Right lobe of liver (tissue), 6 donors: Measurements from ENCODE around the gene PISD. TPM values are rescaled to one million over a fixed set of nuclear protein-coding genes. Genes with fewer than 3 reads are reported as not detected.
A peak's percentile ranks its signal among the peaks of the same experiment; 100 is the strongest.

Source experiments
- ATAC-seq, 4 donors: fragments of 200-7000 bp; cut with Tn5 transposase; one replicate each; pipeline ENCODE4 v1.9.1; 2020; ENCODE audit warnings: mild to moderate bottlenecking in 4 of 4, moderate library complexity in 4 of 4
- DNase-seq, 3 donors: peaks; one replicate each; pipeline ENCODE4 v3.0.0-alpha.2; 2020
- H3K27ac ChIP-seq, 3 donors: fragments of 200-600 bp; one replicate each; pipeline ENCODE4 v1.8.0; 2022
- H3K27me3 ChIP-seq, 2 donors: fragments of 200-600 bp; one replicate each; pipeline ENCODE4 v1.8.0; 2022
- H3K36me3 ChIP-seq, 4 donors: fragments of 200-600 bp; sonication (generic) in 1 of 4; one replicate each; pipeline versions ENCODE4 v1.5.1 to v1.8.0; 2017 to 2022; ENCODE audit warnings: control low read depth in 1 of 4
- H3K4me1 ChIP-seq, 4 donors: fragments of 200-600 bp; sonication (generic) in 1 of 4; one replicate each; pipeline versions ENCODE4 v1.5.1 to v1.8.0; 2017 to 2022; ENCODE audit warnings: control low read depth in 1 of 4
- H3K4me3 ChIP-seq, 3 donors: fragments of 200-600 bp; one replicate each; pipeline ENCODE4 v1.8.0; 2022
- H3K9me3 ChIP-seq, 4 donors: fragments of 200-600 bp; sonication (generic) in 1 of 4; one replicate each; pipeline versions ENCODE4 v1.5.1 to v1.8.0; 2017 to 2022; ENCODE audit warnings: control low read depth in 1 of 4
- POLR2A ChIP-seq: fragments of 450-650 bp; IDR thresholded peaks from one replicate; pipeline ENCODE4 v1.6.1; 2017; ENCODE audit warnings: antibody characterized with exemption, mild to moderate bottlenecking
- WGBS: methylation state at CpG from one replicate; pipeline ENCODE4 v1.1.6; 2018; ENCODE audit warnings: low coverage, low lambda C conversion rate; ENCODE audit not compliant: insufficient coverage; ENCODE audit errors: missing lambda C conversion rate; 5-methylcytosine and 5-hydroxymethylcytosine counted together
- intact Hi-C, 2 donors: fragments of 100-400 bp; cut with DNase I; formaldehyde crosslinking; loops; one replicate each; pipeline versions ENCODE4 v1.11.2 to v1.14.1; 2022
- total RNA-seq, 6 experiments: library from RNA; depleted of rRNA in 2 of 6; stranded (reverse); fragments of >200 nt in 2 of 6; fragmentation: NEBNext Ultra II Directional in 3 of 6; extraction: Animal tissue kit (Norgen Biotek cat#: 25700) in 3 of 6; gene quantifications; one replicate each; pipeline versions ENCODE4 v1.1.0 to v1.2.4, GENCODE V29; 2016 to 2023
- TF ChIP-seq, protein P1 (sequence below), 4 donors: fragments of 200-600 bp in 3 of 4; fragments of 450-650 bp in 1 of 4; IDR thresholded peaks; one replicate each; pipeline versions ENCODE4 v1.5.1 to v1.8.0; 2016 to 2022; ENCODE audit warnings: antibody characterized with exemption in 4 of 4, mild to moderate bottlenecking in 2 of 4
- donor health status: DM: no; HTN: yes; CAD: no.
- donor health status: DM: no; HTN: no; CAD: no.
- donor health status: DM: no; HTN: no; CAD: no.
- donor health status: DM: no; HTN: yes; CAD: no.
- donor health status: DM: no; HTN: yes; CAD: no.

Gene PISD
- total RNA-seq, 6 experiments from 2014 or later, result 15.5 to 22.9 (median 18.1) TPM

- no peaks in the 10 kb centered on the region for H3K9me3 ChIP-seq
- no peak overlapping the region for H3K27ac ChIP-seq
- no peak overlapping the region for H3K4me3 ChIP-seq
- H3K4me1 ChIP-seq, result no peaks in the 10 kb centered on the region
- no peaks in the 10 kb centered on the region for H3K27me3 ChIP-seq
- DNase-seq, result no peak
- peaks cover 0 to 6% (median 1%) of the 10 kb centered on the region in 4 donors for H3K36me3 ChIP-seq
- intact Hi-C loops, result no loop called here
- TF ChIP-seq, protein P1, sequence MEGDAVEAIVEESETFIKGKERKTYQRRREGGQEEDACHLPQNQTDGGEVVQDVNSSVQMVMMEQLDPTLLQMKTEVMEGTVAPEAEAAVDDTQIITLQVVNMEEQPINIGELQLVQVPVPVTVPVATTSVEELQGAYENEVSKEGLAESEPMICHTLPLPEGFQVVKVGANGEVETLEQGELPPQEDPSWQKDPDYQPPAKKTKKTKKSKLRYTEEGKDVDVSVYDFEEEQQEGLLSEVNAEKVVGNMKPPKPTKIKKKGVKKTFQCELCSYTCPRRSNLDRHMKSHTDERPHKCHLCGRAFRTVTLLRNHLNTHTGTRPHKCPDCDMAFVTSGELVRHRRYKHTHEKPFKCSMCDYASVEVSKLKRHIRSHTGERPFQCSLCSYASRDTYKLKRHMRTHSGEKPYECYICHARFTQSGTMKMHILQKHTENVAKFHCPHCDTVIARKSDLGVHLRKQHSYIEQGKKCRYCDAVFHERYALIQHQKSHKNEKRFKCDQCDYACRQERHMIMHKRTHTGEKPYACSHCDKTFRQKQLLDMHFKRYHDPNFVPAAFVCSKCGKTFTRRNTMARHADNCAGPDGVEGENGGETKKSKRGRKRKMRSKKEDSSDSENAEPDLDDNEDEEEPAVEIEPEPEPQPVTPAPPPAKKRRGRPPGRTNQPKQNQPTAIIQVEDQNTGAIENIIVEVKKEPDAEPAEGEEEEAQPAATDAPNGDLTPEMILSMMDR (IDR thresholded peaks at IDR 0.05), result no peak
- TF ChIP-seq POLR2A, result no peak
- 93% methylated on average over 8 of the region's 12 CpGs for WGBS
- no peak for ATAC-seq
Observed at GRCh38 chr22:31612891-31613285, 49.1 kb downstream of the PISD start.

DNA sequence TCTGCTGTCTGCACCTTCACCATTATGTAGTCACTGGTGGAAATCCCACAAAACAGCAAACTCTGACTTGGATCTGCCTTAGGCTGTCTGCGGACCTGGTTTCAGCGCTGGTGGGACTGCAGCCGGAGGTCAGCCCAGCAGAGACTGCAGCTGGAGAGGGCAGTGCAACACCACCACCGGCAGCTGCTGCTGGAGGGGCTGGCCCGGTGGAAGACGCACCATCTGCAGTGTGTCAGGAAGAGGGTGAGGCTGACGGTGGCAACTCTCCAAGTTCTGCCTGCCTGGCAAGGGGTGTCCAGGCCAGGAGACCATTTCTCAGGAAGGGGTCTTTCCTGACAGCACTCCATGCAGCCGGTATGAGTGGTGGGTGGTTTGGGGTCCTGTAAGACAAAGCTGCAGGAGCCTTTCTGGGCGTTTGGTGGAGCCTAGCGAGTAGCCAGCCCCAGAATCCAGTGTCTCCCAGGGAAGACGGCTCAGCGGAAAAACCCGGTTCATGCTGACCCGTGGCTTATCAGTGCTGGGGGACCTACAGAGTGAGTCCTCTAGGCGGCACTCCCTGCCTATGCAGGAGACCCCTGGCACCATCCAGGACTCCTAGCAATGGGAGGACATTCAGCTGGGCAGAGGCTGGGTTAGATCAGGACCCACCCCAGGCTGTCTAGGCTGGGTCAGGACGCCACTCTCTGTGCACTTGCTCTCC is 50.8 kb downstream of the PISD start:
- H3K27me3 ChIP-seq, result no peaks in the 10 kb centered on the region
- H3K4me1 ChIP-seq, result no peaks in the 10 kb centered on the region
- H3K36me3 ChIP-seq, result no peaks in the 10 kb centered on the region
- 60% methylated on average over 2 of the region's 16 CpGs for WGBS
- no peaks in the 10 kb centered on the region for H3K9me3 ChIP-seq
- intact Hi-C loops, result no loop called here
- no peak for DNase-seq
- H3K27ac ChIP-seq, result no peak overlapping the region
- TF ChIP-seq, protein P1 (IDR thresholded peaks at IDR 0.05), result no peak
- TF ChIP-seq POLR2A, result no peak
- peak in 3 of 4 donors; percentile 15 to 21 (median 16) for ATAC-seq
- H3K4me3 ChIP-seq, result no peak overlapping the region

GRCh38 chr22:31610611-31611010 is 51.4 kb downstream of the PISD start:
- intact Hi-C loops, result no loop called here
- DNase-seq (no peak), ATAC-seq (no peak)
- 67% methylated on average over 1 of the region's 6 CpGs for WGBS
- Histone ChIP-seq H3K9me3 (no peaks in the 10 kb centered on the region), H3K27ac (no peak overlapping the region), H3K4me3 (no peak overlapping the region), H3K4me1 (no peaks in the 10 kb centered on the region), H3K36me3 (no peaks in the 10 kb centered on the region), H3K27me3 (no peaks in the 10 kb centered on the region)
- TF ChIP-seq, protein P1 (IDR thresholded peaks at IDR 0.05), result no peak
- no peak for TF ChIP-seq POLR2A

DNA sequence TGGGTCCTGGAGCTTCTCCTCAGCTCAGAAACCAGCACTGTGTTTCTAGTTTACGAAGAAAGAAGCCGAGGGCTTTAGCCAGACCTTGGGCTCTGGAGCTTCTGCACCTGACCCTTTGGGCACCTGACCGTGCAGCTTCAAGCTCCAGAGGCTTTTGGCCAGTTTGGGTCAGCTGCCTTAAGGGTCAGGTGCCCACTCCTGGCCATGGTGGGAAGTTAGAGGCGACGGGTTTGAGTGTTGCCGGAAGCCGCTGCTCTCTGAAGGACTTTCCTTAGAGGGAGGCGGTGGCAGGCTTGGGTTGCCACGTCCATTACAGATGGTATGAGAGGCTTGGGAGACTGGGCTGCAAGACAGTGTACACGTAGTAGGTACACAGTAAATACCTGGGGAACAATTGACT is 52.3 kb downstream of the PISD start:
- Histone ChIP-seq H3K4me3 (no peak overlapping the region), H3K4me1 (no peaks in the 10 kb centered on the region), H3K36me3 (no peaks in the 10 kb centered on the region), H3K9me3 (no peaks in the 10 kb centered on the region), H3K27ac (no peak overlapping the region), H3K27me3 (no peaks in the 10 kb centered on the region)
- intact Hi-C loops, result no loop called here
- WGBS, result 94% methylated on average over 3 of the region's 10 CpGs
- TF ChIP-seq, protein P1 (IDR thresholded peaks at IDR 0.05), result no peak
- no peak for TF ChIP-seq POLR2A
- DNase-seq (no peak), ATAC-seq (no peak)
